HepG2 (cell line): ENCODE data around the gene MICOS13. TPM values are rescaled to one million over a fixed set of nuclear protein-coding genes. Genes with fewer than 3 reads are reported as not detected.
"Not testable (repeated sequence)": the region's sequence is repeated elsewhere in the genome, so short reads cannot be mapped to it uniquely, and the experiment has no call there.

ENCODE experiments used
- ATAC-seq: fragments of 200-7000 bp; cut with Tn5 transposase; 3 replicates; pipeline ENCODE4 v1.9.1; 2020; ENCODE audit warnings: mild to moderate bottlenecking, moderate library complexity
- BruUV-seq: library from RNA; stranded (reverse); fragments of 400-500 nt; replicated peaks from 2 replicates; lab custom pipeline; 2021; lab: Mats Ljungman, UMichigan
- CTCF ChIA-PET: fragments of 300-600 bp; formaldehyde crosslinking; extraction: SDS; loops from one replicate; lab custom pipeline; 2021; ENCODE audit warnings: low total read pairs, inconsistent platforms, low intra/inter-chr PET ratio; lab: Yijun Ruan, JAX
- POLR2A ChIA-PET: fragments of 350-600 bp; sonication (Branson Sonifier 250); formaldehyde crosslinking; loops from one replicate; lab custom pipeline; 2020; ENCODE audit warnings: antibody characterized with exemption, inconsistent platforms; lab: Yijun Ruan, JAX
- DNase-seq: peaks from one replicate; pipeline ENCODE4 v3.0.0-alpha.2; 2015; ENCODE audit warnings: low spot score
- FAIRE-seq: peaks from 3 replicates; lab custom pipeline; 2011; peaks lifted over from hg19 to GRCh38; lab: Jason Lieb, UNC
- H2AFZ ChIP-seq: one replicate; pipeline ENCODE4 v1.6.1; 2011; ENCODE audit warnings: low read length, inconsistent platforms
- H3K27ac ChIP-seq: fragments of 300-600 bp; 3 replicates; pipeline ENCODE4 v1.8.0; 2011; ENCODE audit warnings: mixed run types, mild to moderate bottlenecking, mixed read lengths, low read length, inconsistent platforms; ENCODE audit not compliant: insufficient read depth; ENCODE audit errors: extremely low read length
- H3K27me3 ChIP-seq, 2 experiments: fragments of 200-600 bp in 1 of 2; 2 replicates in 1 of 2; 3 replicates in 1 of 2; pipeline versions ENCODE4 v1.6.0 to v1.8.0; 2011; ENCODE audit warnings: low read length in 2 of 2, mild to moderate bottlenecking in 2 of 2, moderate library complexity in 2 of 2, inconsistent platforms in 1 of 2; ENCODE audit not compliant: insufficient read depth in 2 of 2, control insufficient read depth in 1 of 2
- H3K36me3 ChIP-seq, 2 experiments: fragments of 200-600 bp in 1 of 2; replicated peaks in 1 of 2; 2 replicates in 1 of 2; 3 replicates in 1 of 2; pipeline versions ENCODE4 v1.5.1 to v1.8.0; 2011; ENCODE audit warnings: low read length in 2 of 2, inconsistent platforms in 1 of 2; ENCODE audit not compliant: insufficient read depth in 2 of 2, control insufficient read depth in 1 of 2
- H3K4me1 ChIP-seq: 2 replicates; pipeline ENCODE4 v1.5.1; 2012; ENCODE audit warnings: low read length, inconsistent platforms; ENCODE audit not compliant: insufficient read depth
- H3K4me2 ChIP-seq: 2 replicates; pipeline ENCODE4 v1.6.0; 2011; ENCODE audit warnings: low read depth, low read length, inconsistent platforms
- H3K4me3 ChIP-seq, 3 experiments: fragments of 200-600 bp in 1 of 3; sonication (generic), shearing (Covaris generic) in 1 of 3; replicated peaks in 1 of 3; 2 replicates each; pipeline ENCODE4 v1.5.1; 2011 to 2016; ENCODE audit warnings: low read length in 3 of 3, inconsistent platforms in 2 of 3, low read depth in 2 of 3, mild to moderate bottlenecking in 2 of 3, control low read depth in 1 of 3, mixed read lengths in 1 of 3; ENCODE audit not compliant: insufficient read depth in 1 of 3
- H3K79me2 ChIP-seq: one replicate; pipeline ENCODE4 v1.6.1; 2011; ENCODE audit warnings: low read length, inconsistent platforms; ENCODE audit not compliant: insufficient read depth
- H3K9ac ChIP-seq: 2 replicates; pipeline ENCODE4 v1.6.0; 2011; ENCODE audit warnings: mild to moderate bottlenecking, low read depth, low read length, inconsistent platforms; ENCODE audit not compliant: insufficient read depth
- H3K9me3 ChIP-seq: 2 replicates; pipeline ENCODE4 v1.5.1; 2012; ENCODE audit warnings: mild to moderate bottlenecking, low read length
- H4K20me1 ChIP-seq: 2 replicates; pipeline ENCODE4 v1.6.0; 2011; ENCODE audit warnings: inconsistent platforms, mild to moderate bottlenecking, low read length, moderate library complexity; ENCODE audit not compliant: insufficient read depth
- AHDC1 ChIP-seq: sonication (generic); formaldehyde crosslinking; IDR thresholded peaks from 2 replicates; pipeline ENCODE4 v1.5.1; 2020; ENCODE audit warnings: mild to moderate bottlenecking, missing genetic modification reagents, borderline replicate concordance
- MTA1 ChIP-seq: sonication (generic); formaldehyde crosslinking; IDR thresholded peaks from 2 replicates; pipeline ENCODE4 v1.4.0; 2020; ENCODE audit warnings: missing genetic modification reagents, mild to moderate bottlenecking, borderline replicate concordance
- RBFOX2 ChIP-seq: fragments of 200-400 bp; formaldehyde crosslinking; IDR thresholded peaks from 2 replicates; pipeline ENCODE4 v1.6.1; 2017; ENCODE audit warnings: low read depth, mild to moderate bottlenecking, low read length
- ZNF670 ChIP-seq: sonication (generic); formaldehyde crosslinking; IDR thresholded peaks from 2 replicates; pipeline ENCODE4 v1.8.0; 2022; ENCODE audit warnings: mild to moderate bottlenecking, missing genetic modification reagents, borderline replicate concordance
- ZNF772 ChIP-seq: sonication (generic); formaldehyde crosslinking; IDR thresholded peaks from 2 replicates; pipeline ENCODE4 v1.5.0; 2020; ENCODE audit warnings: mild to moderate bottlenecking, missing genetic modification reagents
- WGBS: methylation state at CpG from one replicate; pipeline ENCODE4 v1.1.6; 2017; ENCODE audit warnings: low lambda C conversion rate; 5-methylcytosine and 5-hydroxymethylcytosine counted together
- in situ Hi-C: cut with HindIII; loops from 2 replicates; pipeline ENCODE4 v1.10.0; 2017; ENCODE audit warnings: low pct_unique_long_range_greater_than_20kb; ENCODE audit not compliant: extremely low pct_ligation_motif_present
- intact Hi-C: fragments of 100-400 bp; cut with micrococcal nuclease; formaldehyde crosslinking; loops from one replicate; pipeline ENCODE4 v1.10.0; 2022; ENCODE audit not compliant: unreplicated experiment
- polyA plus RNA-seq, 8 experiments: library from polyadenylated mRNA; depleted of rRNA in 3 of 8; stranded (reverse) in 7 of 8; unstranded in 1 of 8; fragments of >200 nt; fragmentation: Illumina TruSeq in 4 of 8; extraction: Trizol in 4 of 8; gene quantifications; 2 replicates each; pipeline versions ENCODE4 v1.2.1 to v1.2.3, GENCODE V29; 2011 to 2016; ENCODE audit warnings: low read depth in 4 of 8, missing spikeins in 1 of 8, mixed read lengths in 1 of 8; ENCODE audit not compliant: insufficient read depth in 1 of 8
- total RNA-seq, 5 experiments: library from RNA; depleted of rRNA; stranded (reverse); fragments of >200 nt; fragmentation: Illumina TruSeq; extraction: Trizol; gene quantifications; 2 replicates each; pipeline ENCODE4 v1.2.3, GENCODE V29; 2016; ENCODE audit warnings: low read depth in 1 of 5

Gene MICOS13
- total and polyA plus RNA-seq, 2 of the 13 experiments (the other 11 are each of a cell fraction or from before 2014, with no cell fraction given) = 28.8 to 35.4 TPM

DNA sequence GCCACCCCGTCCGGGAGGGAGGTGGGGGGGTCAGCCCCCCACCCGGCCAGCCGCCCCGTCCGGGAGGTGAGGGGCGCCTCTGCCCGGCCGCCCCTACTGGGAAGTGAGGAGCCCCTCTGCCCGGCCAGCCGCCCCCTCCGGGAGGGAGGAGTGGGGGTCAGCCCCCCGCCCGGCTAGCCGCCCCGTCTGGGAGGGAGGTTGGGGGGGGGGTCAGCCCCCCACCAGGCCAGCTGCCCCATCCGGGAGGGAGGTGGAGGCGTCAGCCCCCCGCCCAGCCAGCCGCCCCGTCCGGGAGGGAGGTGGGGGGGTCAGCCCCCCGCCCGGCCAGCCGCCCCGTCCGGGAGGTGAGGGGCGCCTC is 21.7 kb upstream of the MICOS13 start:
- FAIRE-seq, H3K79me2 ChIP-seq, CTCF ChIA-PET, BruUV-seq, H3K27me3 ChIP-seq, ATAC-seq, H3K4me1 ChIP-seq, H3K9ac ChIP-seq, H3K27ac ChIP-seq, H4K20me1 ChIP-seq, H2AFZ ChIP-seq, H3K4me3 ChIP-seq, H3K4me2 ChIP-seq, H3K9me3 ChIP-seq, in situ Hi-C loops, intact Hi-C loops, DNase-seq, POLR2A ChIA-PET: not testable (repeated sequence)
- 100% methylated on average over 1 of the region's 28 CpGs for WGBS
- H3K36me3 ChIP-seq = peaks cover 33 to 64% of the 10 kb centered on the region in 2 experiments
- peak; percentile 3; the same call in 1 of the 2 replicates for TF ChIP-seq RBFOX2

- ATAC-seq = no peak
- 95% methylated on average over 15 of the region's 22 CpGs for WGBS
- no peak for FAIRE-seq
- no peak for DNase-seq
- BruUV-seq = no TSS peak
- H2AFZ ChIP-seq = no peak overlapping the region
- H4K20me1 ChIP-seq = peaks cover 3% of the 10 kb centered on the region; the same call in 1 of the 2 replicates
- no peak overlapping the region for H3K27ac ChIP-seq
- no peak overlapping the region for H3K4me3 ChIP-seq
- ChIA-PET CTCF (no interaction called here), POLR2A (interaction anchor here (3.2 kb wide), 1 partner anchor 11 kb away, joined by 12 read pairs; the partner anchor contains the start of gene RPL36)
- no peaks in the 10 kb centered on the region for H3K27me3 ChIP-seq
- peaks cover 34 to 65% of the 10 kb centered on the region in 2 experiments for H3K36me3 ChIP-seq
- in situ Hi-C loops = no loop called here
- intact Hi-C loops = no loop called here
- no peak overlapping the region for H3K9ac ChIP-seq
- H3K9me3 ChIP-seq = no peaks in the 10 kb centered on the region
- no peak overlapping the region for H3K4me2 ChIP-seq
- H3K79me2 ChIP-seq = peaks cover 3% of the 10 kb centered on the region
- H3K4me1 ChIP-seq = no peaks in the 10 kb centered on the region
- TF ChIP-seq ZNF670 (CRISPR knock-in tag) = no peak
- no peak for TF ChIP-seq AHDC1 (CRISPR knock-in tag)
- no peak for TF ChIP-seq MTA1 (CRISPR knock-in tag)
- TF ChIP-seq ZNF772 (CRISPR knock-in tag) = no peak
Observed at GRCh38 chr19:5700455-5701092, 20.3 kb upstream of the MICOS13 start.
